SK-N-SH (cell line): ENCODE data around the gene LRTM2. TPM values are rescaled to one million over a fixed set of nuclear protein-coding genes. Genes with fewer than 3 reads are reported as not detected.

ENCODE experiments used
- CTCF ChIA-PET: fragments of 300-600, 350-600 bp; formaldehyde crosslinking; extraction: SDS; loops from one replicate; lab custom pipeline; 2021; lab: Yijun Ruan, JAX
- POLR2A ChIA-PET: fragments of 350-600 bp; sonication (Branson Sonifier 250); formaldehyde crosslinking; extraction: SDS; loops from one replicate; lab custom pipeline; 2020; ENCODE audit warnings: antibody characterized with exemption, inconsistent platforms; lab: Yijun Ruan, JAX
- DNase-seq: peaks from one replicate; pipeline ENCODE4 v3.0.0; 2012
- H2AFZ ChIP-seq: fragments of 200-600 bp; sonication (generic); 2 replicates; pipeline ENCODE4 v1.8.1; 2016; ENCODE audit warnings: antibody characterized with exemption, mild to moderate bottlenecking, low read depth
- H3F3A ChIP-seq: fragments of 200-600 bp; sonication (generic); replicated peaks from 2 replicates; pipeline ENCODE3; 2016; ENCODE audit warnings: antibody characterized with exemption, mild to moderate bottlenecking; ENCODE audit not compliant: insufficient read depth
- H3K27ac ChIP-seq, 2 experiments: fragments of 200-500 bp in 1 of 2; fragments of 200-600 bp in 1 of 2; sonication (Bioruptor generic) in 1 of 2; sonication (generic), shearing (Covaris generic) in 1 of 2; 2 replicates each; pipeline versions ENCODE4 v1.5.1 to v1.6.1; 2014 to 2016; ENCODE audit warnings: low read depth in 2 of 2, inconsistent platforms in 1 of 2, low read length in 1 of 2, mild to moderate bottlenecking in 1 of 2, mixed read lengths in 1 of 2
- H3K27me3 ChIP-seq: fragments of 200-600 bp; sonication (generic), shearing (Covaris generic); 2 replicates; pipeline ENCODE4 v1.6.1; 2016; ENCODE audit warnings: mixed run types; ENCODE audit not compliant: insufficient read depth
- H3K36me3 ChIP-seq, 2 experiments: fragments of 200-500 bp in 1 of 2; fragments of 200-600 bp in 1 of 2; sonication (Bioruptor generic) in 1 of 2; sonication (generic) in 1 of 2; replicated peaks in 1 of 2; 2 replicates each; pipeline versions ENCODE3 to v1.5.1; 2014 to 2016; ENCODE audit warnings: low read length in 1 of 2, mild to moderate bottlenecking in 1 of 2; ENCODE audit not compliant: insufficient read depth in 2 of 2, control insufficient read depth in 1 of 2
- H3K4me1 ChIP-seq, 2 experiments: fragments of 200-500 bp in 1 of 2; fragments of 200-600 bp in 1 of 2; sonication (Bioruptor generic) in 1 of 2; sonication (generic), shearing (Covaris generic) in 1 of 2; 2 replicates each; pipeline versions ENCODE4 v1.5.1 to v1.6.1; 2014 to 2016; ENCODE audit warnings: low read depth in 1 of 2, low read length in 1 of 2, mixed run types in 1 of 2; ENCODE audit not compliant: insufficient read depth in 2 of 2, control insufficient read depth in 1 of 2
- H3K4me2 ChIP-seq: fragments of 200-600 bp; sonication (generic), shearing (Covaris generic); 2 replicates; pipeline ENCODE4 v1.6.1; 2017; ENCODE audit warnings: mixed run types
- H3K4me3 ChIP-seq, 2 experiments: fragments of 200-500 bp in 1 of 2; fragments of 200-600 bp in 1 of 2; sonication (Bioruptor generic) in 1 of 2; sonication (generic), shearing (Covaris generic) in 1 of 2; 2 replicates each; pipeline versions ENCODE4 v1.5.1 to v1.8.1; 2014 to 2016; ENCODE audit warnings: low read depth in 2 of 2, inconsistent platforms in 1 of 2, low read length in 1 of 2, mild to moderate bottlenecking in 1 of 2, mixed read lengths in 1 of 2, moderate library complexity in 1 of 2
- H3K79me2 ChIP-seq: fragments of 200-600 bp; sonication (generic); 2 replicates; pipeline ENCODE4 v1.8.1; 2017; ENCODE audit warnings: mild to moderate bottlenecking; ENCODE audit not compliant: insufficient read depth
- H3K9ac ChIP-seq: fragments of 200-600 bp; sonication (generic); 2 replicates; pipeline ENCODE4 v1.6.1; 2017; ENCODE audit warnings: mixed run types
- H3K9me2 ChIP-seq: fragments of 200-600 bp; sonication (generic); 2 replicates; pipeline ENCODE4 v1.6.1; 2017; ENCODE audit warnings: mixed run types
- H3K9me3 ChIP-seq: fragments of 200-600 bp; sonication (generic); 2 replicates; pipeline ENCODE4 v1.6.1; 2017; ENCODE audit warnings: mixed run types, mild to moderate bottlenecking, moderate library complexity
- H4K20me1 ChIP-seq: fragments of 200-600 bp; sonication (generic); 2 replicates; pipeline ENCODE4 v1.6.1; 2017; ENCODE audit warnings: mild to moderate bottlenecking, mixed run types; ENCODE audit not compliant: insufficient read depth
- ELF1 ChIP-seq: IDR thresholded peaks from 2 replicates; pipeline ENCODE4 v1.4.0; 2012
- EP300 ChIP-seq, 2 experiments: IDR thresholded peaks; 2 replicates each; pipeline versions ENCODE4 v1.4.0 to v1.6.1; 2012; ENCODE audit warnings: borderline replicate concordance in 1 of 2, low read depth in 1 of 2, low read length in 1 of 2
- EZH2phosphoT487 ChIP-seq: fragments of 200-600 bp; sonication (generic); IDR thresholded peaks from 2 replicates; pipeline ENCODE4 v1.6.1; 2017; ENCODE audit warnings: low read depth, mixed run types, mild to moderate bottlenecking, antibody characterized with exemption, moderate library complexity, borderline replicate concordance
- GABPA ChIP-seq: IDR thresholded peaks from 2 replicates; pipeline ENCODE4 v1.4.0; 2012; ENCODE audit warnings: low read depth, mild to moderate bottlenecking
- GATA2 ChIP-seq: sonication (generic); formaldehyde crosslinking; IDR thresholded peaks from 2 replicates; pipeline ENCODE4 v1.5.0; 2020; ENCODE audit warnings: mild to moderate bottlenecking, missing genetic modification reagents
- JUND ChIP-seq: IDR thresholded peaks from 2 replicates; pipeline ENCODE4 v1.4.0; 2012
- MAX ChIP-seq: IDR thresholded peaks from 2 replicates; pipeline ENCODE4 v1.4.0; 2012; ENCODE audit warnings: low read depth
- MXI1 ChIP-seq: IDR thresholded peaks from 2 replicates; pipeline ENCODE4 v1.6.1; 2012; ENCODE audit warnings: mild to moderate bottlenecking, low read depth, low read length, improper control_type of control experiment
- NRF1 ChIP-seq: IDR thresholded peaks from 2 replicates; pipeline ENCODE4 v1.6.1; 2012; ENCODE audit warnings: low read depth, mild to moderate bottlenecking, low read length
- PBX3 ChIP-seq: IDR thresholded peaks from 2 replicates; pipeline ENCODE4; 2012
- POLR2AphosphoS5 ChIP-seq: IDR thresholded peaks from 2 replicates; pipeline ENCODE4 v1.6.1; 2012; ENCODE audit warnings: low read depth, low read length
- RCOR1 ChIP-seq: fragments of 150-350 bp; IDR thresholded peaks from 2 replicates; pipeline ENCODE4 v1.6.1; 2017; ENCODE audit warnings: antibody characterized with exemption, low read length
- REST ChIP-seq: IDR thresholded peaks from 2 replicates; pipeline ENCODE4 v1.6.1; 2012; ENCODE audit warnings: mild to moderate bottlenecking, low read depth, low read length, moderate library complexity
- SMC3 ChIP-seq: IDR thresholded peaks from 2 replicates; pipeline ENCODE4 v1.6.1; 2012; ENCODE audit warnings: low read depth, low read length, improper control_type of control experiment
- TAF1 ChIP-seq: IDR thresholded peaks from 2 replicates; pipeline ENCODE4 v1.6.1; 2012; ENCODE audit warnings: low read depth, mild to moderate bottlenecking, low read length, moderate library complexity, borderline replicate concordance
- TCF12 ChIP-seq: IDR thresholded peaks from 2 replicates; pipeline ENCODE4 v1.4.0; 2012
- USF2 ChIP-seq: fragments of 150-350 bp; IDR thresholded peaks from 2 replicates; pipeline ENCODE4 v1.6.1; 2017; ENCODE audit warnings: antibody characterized with exemption, low read length, low read depth, borderline replicate concordance
- YY1 ChIP-seq: IDR thresholded peaks from 2 replicates; pipeline ENCODE4 v1.4.0; 2012; ENCODE audit warnings: low read depth, mild to moderate bottlenecking
- WGBS: methylation state at CpG from one replicate; pipeline ENCODE4 v1.1.6; 2017; ENCODE audit warnings: low lambda C conversion rate; 5-methylcytosine and 5-hydroxymethylcytosine counted together
- polyA plus RNA-seq, 3 experiments: library from polyadenylated mRNA; depleted of rRNA; stranded (reverse); fragments of >200 nt; gene quantifications; 2 replicates each; pipeline ENCODE4 v1.2.3, GENCODE V29; 2012

LRTM2 gene
- polyA plus RNA-seq, 1 of the 3 experiments (the other 2 are of a cell fraction) = not detected

- no peak overlapping the region for H3K4me3 ChIP-seq
- peaks cover 4 to 69% of the 10 kb centered on the region in 2 experiments; a peak in 3 of 4 replicates for H3K4me1 ChIP-seq
- H3K27me3 ChIP-seq = peaks cover 2% of the 10 kb centered on the region; the same call in 1 of the 2 replicates
- H3K27ac ChIP-seq = peak overlapping the region in 1 of 2 experiments; percentile 98; a peak in 2 of 4 replicates
- no peak overlapping the region for H2AFZ ChIP-seq
- no peak for DNase-seq
- H3K9me2 ChIP-seq = no peaks in the 10 kb centered on the region
- H3K9ac ChIP-seq = no peak overlapping the region
- no peak overlapping the region for H3K4me2 ChIP-seq
- H3K79me2 ChIP-seq = no peaks in the 10 kb centered on the region
- TF ChIP-seq REST = no peak
- no peak for TF ChIP-seq MAX
- TF ChIP-seq PBX3 = no peak
- no peak for TF ChIP-seq GABPA
- no peak for TF ChIP-seq ELF1
- no peak for TF ChIP-seq TCF12
- no peak for TF ChIP-seq USF2
- no peak for TF ChIP-seq GATA2 (CRISPR knock-in tag)
- TF ChIP-seq YY1 = no peak
- no peak for TF ChIP-seq JUND
- H3F3A ChIP-seq = no peaks in the 10 kb centered on the region
- POLR2A ChIA-PET = no interaction called here
- no peaks in the 10 kb centered on the region for H3K36me3 ChIP-seq
- CTCF ChIA-PET = interaction anchor here (0.8 to 4.5 kb wide), 8 partner anchors 10 to 186 kb away, joined by 3 to 35 read pairs (median 5); no protein-coding TSS in a partner anchor
- no peaks in the 10 kb centered on the region for H3K9me3 ChIP-seq
- WGBS = 75% methylated on average over 8 of the region's 15 CpGs
- H4K20me1 ChIP-seq = no peaks in the 10 kb centered on the region
Observed at GRCh38 chr12:1838994-1839365, 18.6 kb downstream of the LRTM2 start.

GRCh38 chr12:1839464-1839863 is 19.1 kb downstream of the LRTM2 start:
- H3K79me2 ChIP-seq = no peaks in the 10 kb centered on the region
- no peak overlapping the region for H3K4me2 ChIP-seq
- DNase-seq = no peak
- no peaks in the 10 kb centered on the region for H3K36me3 ChIP-seq
- 83% methylated on average over 10 of the region's 10 CpGs for WGBS
- H3K4me1 ChIP-seq = peaks cover 4 to 74% of the 10 kb centered on the region in 2 experiments; a peak in 3 of 4 replicates
- H3K9me3 ChIP-seq = no peaks in the 10 kb centered on the region
- peak overlapping the region in 1 of 2 experiments; percentile 98; a peak in 2 of 4 replicates for H3K27ac ChIP-seq
- no peaks in the 10 kb centered on the region for H3F3A ChIP-seq
- CTCF ChIA-PET = interaction anchor here (0.8 to 4.5 kb wide), 8 partner anchors 10 to 186 kb away, joined by 3 to 35 read pairs (median 5); no protein-coding TSS in a partner anchor
- no peak overlapping the region for H3K9ac ChIP-seq
- H3K27me3 ChIP-seq = peaks cover 7% of the 10 kb centered on the region
- no peaks in the 10 kb centered on the region for H4K20me1 ChIP-seq
- H3K9me2 ChIP-seq = no peaks in the 10 kb centered on the region
- TF ChIP-seq EP300 (IDR thresholded peaks at IDR 0.05; ENCODE audit: borderline replicate concordance in 1 of 2, low read depth in 1 of 2, low read length in 1 of 2) = no peak
- TF ChIP-seq RCOR1 = no peak
- no peak for TF ChIP-seq GABPA
- no peak for TF ChIP-seq TCF12
- TF ChIP-seq YY1 = no peak
- no peak for TF ChIP-seq MAX
- no peak for TF ChIP-seq NRF1
- TF ChIP-seq TAF1 = no peak
- TF ChIP-seq SMC3 = no peak
- no peak for TF ChIP-seq MXI1
- TF ChIP-seq EZH2phosphoT487 = no peak
- no peak for TF ChIP-seq POLR2AphosphoS5
- no peak overlapping the region for H3K4me3 ChIP-seq
- no peak overlapping the region for H2AFZ ChIP-seq
- POLR2A ChIA-PET = no interaction called here
